Mesenchymal stem cell (in vitro differentiated cells and primary cell): ENCODE results near the gene CD300E.

Experiments used
- DNase-seq: peaks from one replicate; pipeline ENCODE4 v3.0.0-alpha.2; 2013
- H2AFZ ChIP-seq: one replicate; pipeline ENCODE4 v1.6.1; 2013; ENCODE audit warnings: low read depth, mild to moderate bottlenecking, control low read depth, inconsistent platforms, low read length, moderate library complexity
- H2AK5ac ChIP-seq: 2 replicates; pipeline ENCODE4 v1.6.1; 2013; ENCODE audit warnings: low read length, moderate library complexity, mild to moderate bottlenecking, inconsistent platforms; ENCODE audit not compliant: severe bottlenecking
- H2BK120ac ChIP-seq: one replicate; pipeline ENCODE4 v1.6.1; 2013; ENCODE audit warnings: low read depth, mild to moderate bottlenecking, inconsistent platforms, low read length, moderate library complexity
- H2BK12ac ChIP-seq, 2 experiments: one replicate each; pipeline ENCODE4 v1.6.1; 2013; ENCODE audit warnings: inconsistent platforms in 2 of 2, low read length in 2 of 2, mild to moderate bottlenecking in 2 of 2, moderate library complexity in 2 of 2, control low read depth in 1 of 2
- H2BK15ac ChIP-seq: one replicate; pipeline ENCODE4 v1.6.1; 2013; ENCODE audit warnings: mild to moderate bottlenecking, low read depth, inconsistent platforms; ENCODE audit not compliant: poor library complexity, severe bottlenecking
- H2BK5ac ChIP-seq: 2 replicates; pipeline ENCODE4 v1.6.1; 2013; ENCODE audit warnings: low read depth, mild to moderate bottlenecking, low read length, control low read depth, inconsistent platforms; ENCODE audit not compliant: poor library complexity, severe bottlenecking
- H3K14ac ChIP-seq, 2 experiments: one replicate each; pipeline ENCODE4 v1.6.1; 2013; ENCODE audit warnings: inconsistent platforms in 2 of 2, low read length in 2 of 2, control low read depth in 1 of 2, mild to moderate bottlenecking in 1 of 2, moderate library complexity in 1 of 2
- H3K18ac ChIP-seq, 2 experiments: one replicate each; pipeline ENCODE4 v1.6.1; 2013; ENCODE audit warnings: inconsistent platforms in 2 of 2, low read length in 2 of 2, control low read depth in 1 of 2, low read depth in 1 of 2, mild to moderate bottlenecking in 1 of 2
- H3K23ac ChIP-seq, 2 experiments: one replicate each; pipeline ENCODE4 v1.6.1; 2013; ENCODE audit warnings: inconsistent platforms in 2 of 2, low read length in 2 of 2, mild to moderate bottlenecking in 2 of 2, moderate library complexity in 2 of 2, control low read depth in 1 of 2
- H3K27ac ChIP-seq: 2 replicates; pipeline ENCODE4 v1.5.1; 2013; ENCODE audit warnings: mild to moderate bottlenecking, moderate library complexity, low read length, control low read depth, inconsistent platforms; ENCODE audit not compliant: poor library complexity, severe bottlenecking
- H3K27me3 ChIP-seq, 2 experiments: 2 replicates each; pipeline versions ENCODE4 v1.6.1 to v1.7.0; 2013; ENCODE audit warnings: low read length in 2 of 2, mild to moderate bottlenecking in 2 of 2, moderate library complexity in 2 of 2, control low read depth in 1 of 2, inconsistent platforms in 1 of 2; ENCODE audit not compliant: control insufficient read depth in 1 of 2, insufficient read depth in 1 of 2
- H3K36me3 ChIP-seq, 2 experiments: 2 replicates each; pipeline versions ENCODE4 v1.6.1 to v1.7.0; 2013; ENCODE audit warnings: low read length in 2 of 2, control low read depth in 1 of 2, inconsistent platforms in 1 of 2, low read depth in 1 of 2, mild to moderate bottlenecking in 1 of 2; ENCODE audit not compliant: insufficient read depth in 2 of 2, control insufficient read depth in 1 of 2
- H3K4ac ChIP-seq, 2 experiments: one replicate each; pipeline ENCODE4 v1.6.1; 2013; ENCODE audit warnings: inconsistent platforms in 2 of 2, low read length in 2 of 2, mild to moderate bottlenecking in 2 of 2, moderate library complexity in 2 of 2, control low read depth in 1 of 2, low read depth in 1 of 2
- H3K4me1 ChIP-seq: 2 replicates; pipeline ENCODE4 v1.6.1; 2013; ENCODE audit warnings: low read depth, low read length, control low read depth; ENCODE audit not compliant: control insufficient read depth, insufficient read depth
- H3K4me2 ChIP-seq: 2 replicates; pipeline ENCODE4 v1.6.1; 2013; ENCODE audit warnings: low read length, mild to moderate bottlenecking, inconsistent platforms; ENCODE audit not compliant: poor library complexity, severe bottlenecking
- H3K4me3 ChIP-seq, 2 experiments: 2 replicates each; pipeline versions ENCODE4 v1.5.1 to v1.7.0; 2013; ENCODE audit warnings: low read length in 2 of 2, mild to moderate bottlenecking in 2 of 2, control low read depth in 1 of 2, low read depth in 1 of 2; ENCODE audit not compliant: insufficient read depth in 1 of 2
- H3K79me1 ChIP-seq: replicated peaks from 2 replicates; pipeline ENCODE4 v1.6.1; 2013; ENCODE audit warnings: mild to moderate bottlenecking, control low read depth, low read length, inconsistent platforms; ENCODE audit not compliant: poor library complexity, severe bottlenecking
- H3K9ac ChIP-seq: 2 replicates; pipeline ENCODE4 v1.7.0; 2013; ENCODE audit warnings: mild to moderate bottlenecking, low read length, moderate library complexity
- H3K9me3 ChIP-seq: 2 replicates; pipeline ENCODE4 v1.7.0; 2013; ENCODE audit warnings: mild to moderate bottlenecking, low read length; ENCODE audit not compliant: control insufficient read depth
- H4K8ac ChIP-seq: one replicate; pipeline ENCODE4 v1.6.1; 2013; ENCODE audit warnings: inconsistent platforms, mild to moderate bottlenecking, low read length, moderate library complexity
- H4K91ac ChIP-seq: one replicate; pipeline ENCODE4 v1.6.1; 2013; ENCODE audit warnings: mild to moderate bottlenecking, low read length, inconsistent platforms
- WGBS: methylation state at CpG from one replicate; pipeline ENCODE4 v1.1.7; 2013; ENCODE audit warnings: mixed read lengths; 5-methylcytosine and 5-hydroxymethylcytosine counted together

The CD300E gene

DNA sequence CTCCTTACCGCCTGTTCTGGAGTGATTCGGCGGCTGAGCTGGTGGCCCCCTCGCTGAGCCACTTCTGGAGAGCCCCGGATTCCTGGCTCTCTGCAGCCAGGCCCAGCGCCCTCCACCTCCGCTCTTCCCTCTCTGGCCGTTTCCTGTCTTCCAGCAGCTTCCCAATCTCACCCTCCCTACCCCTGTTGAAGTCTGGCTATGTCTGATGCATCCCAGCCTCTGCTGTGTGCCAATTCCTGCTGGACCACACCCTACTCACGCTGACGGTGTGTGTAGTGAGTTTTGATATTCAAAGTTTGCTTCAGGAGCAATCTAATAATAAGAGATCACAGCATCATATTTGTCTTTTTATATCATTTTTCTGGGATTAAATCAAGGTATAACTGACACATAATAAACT lies 40.9 kb downstream of the CD300E start:
- Histone ChIP-seq H2AK5ac (no peak overlapping the region), H2BK5ac (no peak overlapping the region), H2BK15ac (no peak overlapping the region), H3K27ac (no peak overlapping the region), H3K14ac (no peak overlapping the region), H3K4ac (no peak overlapping the region), H3K9me3 (no peaks in the 10 kb centered on the region), H3K9ac (no peak overlapping the region), H4K91ac (no peak overlapping the region), H4K8ac (no peak overlapping the region), H3K4me1 (no peaks in the 10 kb centered on the region), H3K18ac (no peak overlapping the region), H3K27me3 (peaks cover 6 to 52% of the 10 kb centered on the region in 2 experiments), H3K79me1 (no peaks in the 10 kb centered on the region), H2BK12ac (no peak overlapping the region), H3K36me3 (no peaks in the 10 kb centered on the region), H2BK120ac (no peak overlapping the region), H3K4me2 (no peak overlapping the region), H2AFZ (no peak overlapping the region), H3K4me3 (no peak overlapping the region), H3K23ac (no peak overlapping the region)
- 78% methylated on average over 8 of the region's 10 CpGs for WGBS
- no peak for DNase-seq

DNA sequence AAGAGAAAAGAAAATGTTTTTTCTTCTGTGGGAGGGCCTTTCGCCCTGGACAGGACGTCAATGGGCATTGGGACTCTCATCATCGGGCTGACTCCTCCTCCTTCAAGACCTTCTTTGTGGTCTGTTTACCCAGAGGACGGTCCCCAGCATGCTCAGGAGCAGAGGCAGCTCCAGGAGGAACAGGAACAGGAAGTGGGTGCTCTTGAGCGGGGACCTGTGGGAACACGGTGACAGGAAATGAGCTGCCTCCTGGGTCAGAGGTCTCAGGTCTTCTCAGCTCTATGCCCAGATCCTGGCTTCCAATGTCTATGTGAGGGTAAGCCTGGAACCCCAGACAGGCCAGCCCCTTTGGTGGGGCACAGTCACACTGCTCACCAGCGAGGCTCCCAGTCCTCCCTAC lies 43.6 kb downstream of the CD300E start:
- no peak overlapping the region for H3K18ac ChIP-seq
- no peak overlapping the region for H2AK5ac ChIP-seq
- H3K79me1 ChIP-seq = no peaks in the 10 kb centered on the region
- no peak for DNase-seq
- H2AFZ ChIP-seq = no peak overlapping the region
- no peaks in the 10 kb centered on the region for H3K36me3 ChIP-seq
- no peak overlapping the region for H3K23ac ChIP-seq
- peaks cover 6 to 50% of the 10 kb centered on the region in 2 experiments for H3K27me3 ChIP-seq
- H2BK5ac ChIP-seq = no peak overlapping the region
- no peak overlapping the region for H4K91ac ChIP-seq
- no peak overlapping the region for H2BK15ac ChIP-seq
- H3K4me2 ChIP-seq = no peak overlapping the region
- H4K8ac ChIP-seq = no peak overlapping the region
- H3K9ac ChIP-seq = no peak overlapping the region
- H3K14ac ChIP-seq = no peak overlapping the region
- H3K4me3 ChIP-seq = no peak overlapping the region
- H2BK12ac ChIP-seq = no peak overlapping the region
- H3K4ac ChIP-seq = no peak overlapping the region
- WGBS = 64% methylated on average over 7 of the region's 7 CpGs
- no peak overlapping the region for H3K27ac ChIP-seq
- H3K9me3 ChIP-seq = no peaks in the 10 kb centered on the region
- H3K4me1 ChIP-seq = no peaks in the 10 kb centered on the region
- H2BK120ac ChIP-seq = no peak overlapping the region

GRCh38 chr17:74578979-74579378 lies 44.6 kb downstream of the CD300E start:
- no peak overlapping the region for H4K91ac ChIP-seq
- no peak overlapping the region for H3K4me2 ChIP-seq
- H3K14ac ChIP-seq = no peak overlapping the region
- H3K79me1 ChIP-seq = no peaks in the 10 kb centered on the region
- H3K4ac ChIP-seq = no peak overlapping the region
- H4K8ac ChIP-seq = no peak overlapping the region
- H3K36me3 ChIP-seq = no peaks in the 10 kb centered on the region
- no peaks in the 10 kb centered on the region for H3K4me1 ChIP-seq
- no peak overlapping the region for H2BK15ac ChIP-seq
- no peak overlapping the region for H3K18ac ChIP-seq
- H2BK12ac ChIP-seq = no peak overlapping the region
- no peak overlapping the region for H3K9ac ChIP-seq
- no peak overlapping the region for H3K27ac ChIP-seq
- 83% methylated on average over 9 of the region's 9 CpGs for WGBS
- no peak overlapping the region for H2BK5ac ChIP-seq
- no peak overlapping the region for H2AFZ ChIP-seq
- no peak overlapping the region for H3K23ac ChIP-seq
- DNase-seq = no peak
- no peak overlapping the region for H2AK5ac ChIP-seq
- H3K9me3 ChIP-seq = no peaks in the 10 kb centered on the region
- peaks cover 14 to 51% of the 10 kb centered on the region in 2 experiments for H3K27me3 ChIP-seq
- H3K4me3 ChIP-seq = no peak overlapping the region
- H2BK120ac ChIP-seq = no peak overlapping the region

GRCh38 chr17:74574489-74575142 lies 48.9 kb downstream of the CD300E start:
- Histone ChIP-seq H2BK15ac (no peak overlapping the region), H3K4ac (no peak overlapping the region), H3K23ac (no peak overlapping the region), H3K4me2 (no peak overlapping the region), H4K8ac (no peak overlapping the region), H3K36me3 (no peaks in the 10 kb centered on the region), H4K91ac (no peak overlapping the region), H3K4me1 (peaks cover 8% of the 10 kb centered on the region), H3K4me3 (no peak overlapping the region), H3K18ac (no peak overlapping the region), H3K27ac (no peak overlapping the region), H3K79me1 (no peaks in the 10 kb centered on the region), H3K14ac (no peak overlapping the region), H2BK120ac (no peak overlapping the region), H2AFZ (no peak overlapping the region), H2BK5ac (no peak overlapping the region), H2AK5ac (no peak overlapping the region), H3K27me3 (peaks cover 27 to 73% of the 10 kb centered on the region in 2 experiments), H3K9ac (no peak overlapping the region), H3K9me3 (peaks cover 9% of the 10 kb centered on the region), H2BK12ac (no peak overlapping the region)
- WGBS = 72% methylated on average over 5 of the region's 5 CpGs
- DNase-seq = no peak
